Parathyroid adenoma (tissue), 2 donors: ENCODE measurements around the gene PODXL.

Experiments
- H2AFZ ChIP-seq: fragments of 300-600 bp; sonication (generic); one replicate; pipeline ENCODE4 v1.7.0; 2017; ENCODE audit warnings: antibody characterized with exemption, mild to moderate bottlenecking
- H3K27ac ChIP-seq: fragments of 300-600 bp; sonication (generic); one replicate; pipeline ENCODE4 v1.7.0; 2017
- H3K27me3 ChIP-seq: fragments of 300-600 bp; sonication (generic); one replicate; pipeline ENCODE4 v1.7.0; 2017; ENCODE audit warnings: low read length; ENCODE audit not compliant: control insufficient read depth, insufficient read depth
- H3K36me3 ChIP-seq: fragments of 300-600 bp; sonication (generic); one replicate; pipeline ENCODE4 v1.7.0; 2017; ENCODE audit warnings: low read length; ENCODE audit not compliant: control insufficient read depth, insufficient read depth
- H3K4me1 ChIP-seq: fragments of 300-600 bp; sonication (generic); one replicate; pipeline ENCODE4 v1.7.0; 2017; ENCODE audit warnings: control low read depth
- H3K4me2 ChIP-seq: fragments of 300-600 bp; sonication (generic); one replicate; pipeline ENCODE4 v1.7.0; 2017; ENCODE audit warnings: low read length
- H3K4me3 ChIP-seq: fragments of 300-600 bp; sonication (generic); one replicate; pipeline ENCODE4 v1.7.0; 2017; ENCODE audit warnings: low read depth, low read length
- H3K79me2 ChIP-seq: fragments of 300-600 bp; sonication (generic); one replicate; pipeline ENCODE4 v1.7.0; 2017; ENCODE audit warnings: control low read depth
- H3K9ac ChIP-seq: fragments of 300-600 bp; sonication (generic); one replicate; pipeline ENCODE4 v1.7.0; 2017; ENCODE audit warnings: mild to moderate bottlenecking
- H3K9me3 ChIP-seq: fragments of 300-600 bp; sonication (generic); one replicate; pipeline ENCODE4 v1.7.0; 2017; ENCODE audit warnings: low read length; ENCODE audit not compliant: control insufficient read depth
- CTCF ChIP-seq: fragments of 300-600 bp; sonication (generic); IDR thresholded peaks from one replicate; pipeline ENCODE4 v1.7.0; 2017; ENCODE audit warnings: antibody characterized with exemption, mild to moderate bottlenecking
- donor health status: primary hyperparathyroidism.

Gene PODXL

GRCh38 chr7:131533151-131533559, 23.3 kb downstream of the PODXL start:
- Histone ChIP-seq H3K4me3 (no peak overlapping the region), H3K9ac (no peak overlapping the region), H3K4me2 (no peak overlapping the region), H3K36me3 (no peaks in the 10 kb centered on the region), H3K9me3 (no peaks in the 10 kb centered on the region), H3K4me1 (no peaks in the 10 kb centered on the region), H2AFZ (no peak overlapping the region), H3K27me3 (no peaks in the 10 kb centered on the region), H3K27ac (no peak overlapping the region), H3K79me2 (no peaks in the 10 kb centered on the region)
- TF ChIP-seq CTCF = no peak

GRCh38 chr7:131532570-131533091, 23.8 kb downstream of the PODXL start:
- Histone ChIP-seq H2AFZ (no peak overlapping the region), H3K4me3 (no peak overlapping the region), H3K4me2 (no peak overlapping the region), H3K79me2 (no peaks in the 10 kb centered on the region), H3K4me1 (no peaks in the 10 kb centered on the region), H3K27ac (no peak overlapping the region), H3K9ac (no peak overlapping the region), H3K9me3 (no peaks in the 10 kb centered on the region), H3K36me3 (no peaks in the 10 kb centered on the region), H3K27me3 (no peaks in the 10 kb centered on the region)
- no peak for TF ChIP-seq CTCF

- no peaks in the 10 kb centered on the region for H3K79me2 ChIP-seq
- H3K36me3 ChIP-seq = no peaks in the 10 kb centered on the region
- no peaks in the 10 kb centered on the region for H3K4me1 ChIP-seq
- no peak overlapping the region for H3K27ac ChIP-seq
- no peak overlapping the region for H2AFZ ChIP-seq
- no peak for TF ChIP-seq CTCF
- H3K4me2 ChIP-seq = no peak overlapping the region
- H3K27me3 ChIP-seq = no peaks in the 10 kb centered on the region
- no peak overlapping the region for H3K4me3 ChIP-seq
- H3K9me3 ChIP-seq = no peaks in the 10 kb centered on the region
- H3K9ac ChIP-seq = no peak overlapping the region
These were observed 26.3 kb downstream of the PODXL start for GRCh38 chr7:131530137-131530536.

- no peaks in the 10 kb centered on the region for H3K9me3 ChIP-seq
- H3K4me3 ChIP-seq = no peak overlapping the region
- no peak overlapping the region for H3K9ac ChIP-seq
- H3K4me1 ChIP-seq = no peaks in the 10 kb centered on the region
- no peak for TF ChIP-seq CTCF
- H3K79me2 ChIP-seq = no peaks in the 10 kb centered on the region
- H2AFZ ChIP-seq = no peak overlapping the region
- H3K27ac ChIP-seq = no peak overlapping the region
- H3K36me3 ChIP-seq = no peaks in the 10 kb centered on the region
- H3K27me3 ChIP-seq = no peaks in the 10 kb centered on the region
- no peak overlapping the region for H3K4me2 ChIP-seq
These were observed 26.8 kb downstream of the PODXL start for GRCh38 chr7:131529617-131530016.

GRCh38 chr7:131529179-131529578, 27.2 kb downstream of the PODXL start:
- Histone ChIP-seq H3K4me3 (no peak overlapping the region), H3K27me3 (no peaks in the 10 kb centered on the region), H2AFZ (no peak overlapping the region), H3K36me3 (no peaks in the 10 kb centered on the region), H3K27ac (no peak overlapping the region), H3K9ac (no peak overlapping the region), H3K79me2 (no peaks in the 10 kb centered on the region), H3K4me2 (no peak overlapping the region), H3K9me3 (no peaks in the 10 kb centered on the region), H3K4me1 (no peaks in the 10 kb centered on the region)
- TF ChIP-seq CTCF = no peak
